ENCODE measurements around the gene MXD3.

Gene MXD3

GRCh38 chr5:177319913-177320588, 8.4 kb upstream of the MXD3 start:
- no CpG with 5 or more reads among the region's 14 CpGs for WGBS (ENCODE audit: insufficient coverage, insufficient read length)
- Histone ChIP-seq H3K36me3 (ENCODE audit: control insufficient read depth, insufficient read depth, low read length) (no peaks in the 10 kb centered on the region), H3K9me3 (ENCODE audit: control insufficient read depth, insufficient read depth, low read length) (no peaks in the 10 kb centered on the region), H3K4me1 (ENCODE audit: control insufficient read depth, insufficient read depth, low read length) (no peaks in the 10 kb centered on the region), H3K27ac (ENCODE audit: low read length) (no peak overlapping the region), H3K4me3 (ENCODE audit: low read length) (no peak overlapping the region), H3K27me3 (ENCODE audit: control insufficient read depth, insufficient read depth, low read length) (no peaks in the 10 kb centered on the region)
- no peak for DNase-seq (ENCODE audit: low read depth, low spot score)

GRCh38 chr5:177317959-177318377, 6.3 kb upstream of the MXD3 start:
- no peak for DNase-seq (ENCODE audit: low read depth, low spot score)
- Histone ChIP-seq H3K36me3 (ENCODE audit: control insufficient read depth, insufficient read depth, low read length) (no peaks in the 10 kb centered on the region), H3K27ac (ENCODE audit: low read length) (no peak overlapping the region), H3K27me3 (ENCODE audit: control insufficient read depth, insufficient read depth, low read length) (no peaks in the 10 kb centered on the region), H3K9me3 (ENCODE audit: control insufficient read depth, insufficient read depth, low read length) (no peaks in the 10 kb centered on the region), H3K4me3 (ENCODE audit: low read length) (no peak overlapping the region), H3K4me1 (ENCODE audit: control insufficient read depth, insufficient read depth, low read length) (peaks cover under 1% of the 10 kb centered on the region; the same call in 1 of the 2 replicates)
- WGBS (ENCODE audit: insufficient coverage, insufficient read length), result no CpG with 5 or more reads among the region's 7 CpGs

GRCh38 chr5:177316005-177316404, 4.3 kb upstream of the MXD3 start:
- H3K36me3 ChIP-seq (ENCODE audit: control insufficient read depth, insufficient read depth, low read length), result no peaks in the 10 kb centered on the region
- H3K27ac ChIP-seq (ENCODE audit: low read length), result no peak overlapping the region
- no peaks in the 10 kb centered on the region for H3K27me3 ChIP-seq (ENCODE audit: control insufficient read depth, insufficient read depth, low read length)
- no peaks in the 10 kb centered on the region for H3K9me3 ChIP-seq (ENCODE audit: control insufficient read depth, insufficient read depth, low read length)
- no peak overlapping the region for H3K4me3 ChIP-seq (ENCODE audit: low read length)
- no CpG with 5 or more reads among the region's 3 CpGs for WGBS (ENCODE audit: insufficient coverage, insufficient read length)
- DNase-seq (ENCODE audit: low read depth, low spot score), result no peak
- H3K4me1 ChIP-seq (ENCODE audit: control insufficient read depth, insufficient read depth, low read length), result peaks cover 2% of the 10 kb centered on the region; the same call in 1 of the 2 replicates

- no peak overlapping the region for H3K27ac ChIP-seq (ENCODE audit: low read length)
- H3K27me3 ChIP-seq (ENCODE audit: control insufficient read depth, insufficient read depth, low read length), result no peaks in the 10 kb centered on the region
- H3K36me3 ChIP-seq (ENCODE audit: control insufficient read depth, insufficient read depth, low read length), result no peaks in the 10 kb centered on the region
- H3K4me1 ChIP-seq (ENCODE audit: control insufficient read depth, insufficient read depth, low read length), result peaks cover 2% of the 10 kb centered on the region; the same call in 1 of the 2 replicates
- H3K4me3 ChIP-seq (ENCODE audit: low read length), result no peak overlapping the region
- no peaks in the 10 kb centered on the region for H3K9me3 ChIP-seq (ENCODE audit: control insufficient read depth, insufficient read depth, low read length)
- WGBS (ENCODE audit: insufficient coverage, insufficient read length), result no CpG with 5 or more reads among the region's 7 CpGs
- no peak for DNase-seq (ENCODE audit: low read depth, low spot score)
These were observed 3.7 kb upstream of the MXD3 start for GRCh38 chr5:177315411-177315810.

GRCh38 chr5:177314376-177315342, 3.0 kb upstream of the MXD3 start:
- WGBS (ENCODE audit: insufficient coverage, insufficient read length), result no CpG with 5 or more reads among the region's 18 CpGs
- H3K4me3 ChIP-seq (ENCODE audit: low read length), result no peak overlapping the region
- no peak for DNase-seq (ENCODE audit: low read depth, low spot score)
- no peaks in the 10 kb centered on the region for H3K9me3 ChIP-seq (ENCODE audit: control insufficient read depth, insufficient read depth, low read length)
- H3K27ac ChIP-seq (ENCODE audit: low read length), result no peak overlapping the region
- H3K36me3 ChIP-seq (ENCODE audit: control insufficient read depth, insufficient read depth, low read length), result no peaks in the 10 kb centered on the region
- peaks cover 2% of the 10 kb centered on the region; the same call in 1 of the 2 replicates for H3K4me1 ChIP-seq (ENCODE audit: control insufficient read depth, insufficient read depth, low read length)
- H3K27me3 ChIP-seq (ENCODE audit: control insufficient read depth, insufficient read depth, low read length), result no peaks in the 10 kb centered on the region

- no peak overlapping the region for H3K4me3 ChIP-seq (ENCODE audit: low read length)
- WGBS (ENCODE audit: insufficient coverage, insufficient read length), result no CpG with 5 or more reads among the region's 15 CpGs
These were observed 2.0 kb upstream of the MXD3 start for GRCh38 chr5:177313561-177314259.

GRCh38 chr5:177312649-177313181, 1.0 kb upstream of the MXD3 start:
- Histone ChIP-seq H3K4me3 (ENCODE audit: low read length) (peak overlapping the region; percentile 38; the same call in 1 of the 2 replicates), H3K9me3 (ENCODE audit: control insufficient read depth, insufficient read depth, low read length) (no peaks in the 10 kb centered on the region), H3K27ac (ENCODE audit: low read length) (no peak overlapping the region), H3K27me3 (ENCODE audit: control insufficient read depth, insufficient read depth, low read length) (no peaks in the 10 kb centered on the region), H3K36me3 (ENCODE audit: control insufficient read depth, insufficient read depth, low read length) (no peaks in the 10 kb centered on the region), H3K4me1 (ENCODE audit: control insufficient read depth, insufficient read depth, low read length) (peaks cover 2% of the 10 kb centered on the region; the same call in 1 of the 2 replicates)
- DNase-seq (ENCODE audit: low read depth, low spot score), result no peak
- no CpG with 5 or more reads among the region's 19 CpGs for WGBS (ENCODE audit: insufficient coverage, insufficient read length)

More at GRCh38 chr5:177313561-177314259, 2.0 kb upstream of the MXD3 start:
- no peak overlapping the region for H3K27ac ChIP-seq (ENCODE audit: low read length)
- no peak for DNase-seq (ENCODE audit: low read depth, low spot score)
- no peaks in the 10 kb centered on the region for H3K27me3 ChIP-seq (ENCODE audit: control insufficient read depth, insufficient read depth, low read length)
- peaks cover 2% of the 10 kb centered on the region; the same call in 1 of the 2 replicates for H3K4me1 ChIP-seq (ENCODE audit: control insufficient read depth, insufficient read depth, low read length)
- H3K9me3 ChIP-seq (ENCODE audit: control insufficient read depth, insufficient read depth, low read length), result no peaks in the 10 kb centered on the region
- H3K36me3 ChIP-seq (ENCODE audit: control insufficient read depth, insufficient read depth, low read length), result no peaks in the 10 kb centered on the region

- peaks cover 2% of the 10 kb centered on the region; the same call in 1 of the 2 replicates for H3K4me1 ChIP-seq (ENCODE audit: control insufficient read depth, insufficient read depth, low read length)
- H3K4me3 ChIP-seq (ENCODE audit: low read length), result peak overlapping the region; percentile 40; the same call in 1 of the 2 replicates
- H3K9me3 ChIP-seq (ENCODE audit: control insufficient read depth, insufficient read depth, low read length), result no peaks in the 10 kb centered on the region
- 0 out of 2 replicates have a peak, but pooled peaks cover 3% of the 10 kb centered on the region for H3K36me3 ChIP-seq (ENCODE audit: control insufficient read depth, insufficient read depth, low read length)
- no peaks in the 10 kb centered on the region for H3K27me3 ChIP-seq (ENCODE audit: control insufficient read depth, insufficient read depth, low read length)
- H3K27ac ChIP-seq (ENCODE audit: low read length), result no peak overlapping the region
- no peak for DNase-seq (ENCODE audit: low read depth, low spot score)
- no CpG with 5 or more reads among the region's 23 CpGs for WGBS (ENCODE audit: insufficient coverage, insufficient read length)
These were observed 341 bp downstream of the MXD3 start for GRCh38 chr5:177311392-177311722.

GRCh38 chr5:177310757-177311391, 824 bp downstream of the MXD3 start:
- H3K27me3 ChIP-seq (ENCODE audit: control insufficient read depth, insufficient read depth, low read length), result no peaks in the 10 kb centered on the region
- no peaks in the 10 kb centered on the region for H3K9me3 ChIP-seq (ENCODE audit: control insufficient read depth, insufficient read depth, low read length)
- H3K4me1 ChIP-seq (ENCODE audit: control insufficient read depth, insufficient read depth, low read length), result peaks cover 2% of the 10 kb centered on the region; the same call in 1 of the 2 replicates
- DNase-seq (ENCODE audit: low read depth, low spot score), result no peak
- H3K36me3 ChIP-seq (ENCODE audit: control insufficient read depth, insufficient read depth, low read length), result 0 out of 2 replicates have a peak, but pooled peaks cover 6% of the 10 kb centered on the region
- no CpG with 5 or more reads among the region's 20 CpGs for WGBS (ENCODE audit: insufficient coverage, insufficient read length)
- H3K4me3 ChIP-seq (ENCODE audit: low read length), result peak overlapping the region; percentile 40; the same call in 1 of the 2 replicates
- no peak overlapping the region for H3K27ac ChIP-seq (ENCODE audit: low read length)

All from iPS DF 6.9 (cell line).